HG02763 (cell line): ENCODE measurements around the gene CHAC1.

ENCODE experiments used
- ATAC-seq: cut with Tn5 transposase; IDR thresholded peaks from one replicate; pipeline ENCODE4 v1.9.1; 2021; ENCODE audit warnings: mild to moderate bottlenecking, moderate library complexity; ENCODE audit not compliant: unreplicated experiment

CHAC1 gene

DNA sequence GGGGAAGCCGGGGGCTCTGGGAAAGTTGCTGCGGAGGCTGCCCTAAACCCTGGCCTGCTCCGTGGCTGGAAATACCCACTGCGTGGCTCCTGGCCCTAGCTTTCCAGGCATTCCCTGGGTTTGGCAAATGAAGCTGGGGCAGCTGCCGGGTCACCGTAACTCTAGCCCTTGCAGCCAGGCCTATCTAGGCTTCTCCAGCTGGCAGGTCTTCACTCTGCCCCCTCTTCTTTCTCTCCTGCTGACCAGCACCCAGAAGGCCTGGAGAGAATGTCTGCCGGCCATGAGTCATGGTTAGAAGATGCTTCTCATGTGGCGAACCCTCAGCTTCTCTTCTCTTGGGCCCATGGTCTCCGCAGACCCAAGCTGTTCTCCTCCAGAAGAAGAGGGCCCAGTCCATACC, 29.7 kb upstream of the CHAC1 start:
- ATAC-seq, result no peak

DNA sequence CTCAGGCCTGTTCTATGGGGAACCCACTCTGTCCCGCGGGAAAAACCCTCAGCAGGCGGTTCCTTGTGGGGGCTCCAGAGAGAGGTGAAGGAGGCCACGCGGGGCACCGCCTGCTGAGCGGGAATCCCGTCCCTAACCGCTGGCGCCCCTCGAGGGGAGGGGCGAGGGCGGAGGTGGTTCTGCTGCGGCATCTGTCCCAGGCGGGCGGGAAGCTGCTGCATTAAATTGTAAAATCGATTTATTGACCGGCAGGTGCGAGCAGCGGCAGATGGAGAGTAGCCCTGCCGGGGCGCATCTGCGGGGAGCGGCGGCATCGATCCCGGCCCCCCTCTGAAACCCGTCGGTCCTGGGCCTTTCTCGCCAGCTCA, 27.8 kb upstream of the CHAC1 start:
- ATAC-seq, result no peak

DNA sequence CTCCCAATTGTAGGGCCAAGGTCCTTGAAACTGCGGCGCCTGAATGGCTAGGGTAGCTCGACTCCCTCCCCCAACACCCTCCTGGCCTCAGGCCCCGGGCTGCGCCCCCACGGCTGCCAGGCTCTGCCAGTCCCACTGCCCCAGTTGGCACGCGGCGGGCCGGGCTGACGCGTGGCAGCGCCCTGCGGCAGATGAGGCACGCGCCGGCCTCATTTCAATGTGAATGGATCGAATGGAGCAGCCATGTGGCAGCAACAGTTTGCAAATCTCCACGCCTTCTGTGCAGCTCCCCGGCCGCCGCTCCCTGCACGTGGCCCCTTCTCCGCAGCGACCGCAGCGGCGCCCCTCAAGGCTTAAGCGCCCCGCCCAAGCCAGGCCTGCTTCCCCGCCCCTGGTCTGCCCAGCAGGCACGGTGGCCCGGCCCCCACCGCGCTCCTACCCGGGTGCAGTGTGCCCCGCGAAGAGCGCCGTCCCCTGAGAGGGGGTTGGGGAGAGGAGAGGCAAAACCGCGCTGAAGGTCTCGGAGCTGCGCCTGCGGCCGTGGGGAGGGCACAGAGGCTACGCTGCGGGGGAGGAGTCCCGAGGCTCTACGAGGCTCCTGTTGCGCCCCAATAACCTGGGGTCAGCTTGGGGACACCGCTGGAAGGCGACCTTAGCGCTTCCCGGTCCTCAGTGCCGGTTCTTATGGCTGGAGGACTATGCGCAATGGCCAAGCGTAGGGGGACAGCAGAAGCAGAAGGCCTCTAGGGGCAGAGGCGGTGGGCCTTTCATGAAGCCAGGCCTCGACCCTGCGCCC, 27.2 kb upstream of the CHAC1 start:
- no peak for ATAC-seq

DNA sequence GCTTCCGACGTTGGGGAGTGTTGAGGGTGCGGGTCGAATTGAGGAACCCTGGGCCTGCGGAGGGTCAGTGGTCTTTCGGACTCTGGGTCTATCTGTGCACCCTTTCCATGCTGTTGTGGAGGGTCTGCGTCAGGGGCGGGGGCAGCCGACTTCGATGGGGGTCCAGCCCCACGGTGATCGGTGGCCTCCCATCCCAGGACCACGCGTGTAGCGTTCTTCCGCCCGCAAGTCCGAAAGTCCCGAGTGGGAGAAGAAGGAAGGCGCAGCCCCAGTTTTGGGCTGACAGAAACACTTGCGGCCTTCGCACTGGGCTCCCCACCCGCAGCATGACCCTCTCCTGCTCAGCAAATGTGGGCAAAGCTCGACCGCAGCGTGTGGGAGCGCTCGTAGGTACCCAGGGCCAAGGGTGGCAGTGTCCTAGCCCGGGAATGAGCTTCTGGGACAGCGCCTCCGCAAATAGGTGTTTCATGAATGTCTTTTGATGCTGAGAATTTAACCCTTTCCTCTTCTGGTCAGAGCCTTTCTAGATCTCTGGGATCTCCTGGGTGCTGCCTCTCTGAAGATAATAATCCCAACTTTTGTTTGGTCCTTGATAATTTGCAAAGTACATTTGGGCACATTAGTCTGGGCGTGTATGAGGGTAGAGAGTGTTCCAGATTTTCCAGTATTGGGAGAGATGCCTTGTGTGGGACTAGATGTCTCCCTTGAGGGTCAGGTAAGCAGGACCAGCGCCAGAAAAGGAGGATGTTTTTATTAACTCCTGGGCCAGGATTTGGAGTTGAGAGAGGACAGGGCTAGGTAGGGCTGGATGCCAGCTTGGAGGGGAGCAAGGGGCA, 26.4 kb upstream of the CHAC1 start:
- ATAC-seq, result no peak

DNA sequence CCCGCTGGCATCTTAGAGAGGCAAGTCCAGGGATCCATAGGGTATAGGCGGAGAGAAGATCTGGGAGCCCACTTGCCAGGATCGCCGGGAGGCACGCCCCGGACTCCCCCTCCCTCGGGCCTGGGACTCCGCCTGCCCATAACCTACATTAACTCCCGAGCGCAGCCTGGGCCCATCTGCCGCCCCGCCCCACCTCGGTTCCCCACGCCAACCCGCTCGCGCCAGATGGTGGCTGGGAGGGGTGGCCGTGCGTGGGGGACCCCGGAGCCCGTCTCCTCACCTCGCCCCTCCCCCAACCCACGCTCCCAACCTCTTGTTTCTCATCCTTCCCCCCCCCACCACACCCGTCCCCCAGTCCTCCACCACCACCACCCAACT, 25.8 kb upstream of the CHAC1 start:
- no peak for ATAC-seq

DNA sequence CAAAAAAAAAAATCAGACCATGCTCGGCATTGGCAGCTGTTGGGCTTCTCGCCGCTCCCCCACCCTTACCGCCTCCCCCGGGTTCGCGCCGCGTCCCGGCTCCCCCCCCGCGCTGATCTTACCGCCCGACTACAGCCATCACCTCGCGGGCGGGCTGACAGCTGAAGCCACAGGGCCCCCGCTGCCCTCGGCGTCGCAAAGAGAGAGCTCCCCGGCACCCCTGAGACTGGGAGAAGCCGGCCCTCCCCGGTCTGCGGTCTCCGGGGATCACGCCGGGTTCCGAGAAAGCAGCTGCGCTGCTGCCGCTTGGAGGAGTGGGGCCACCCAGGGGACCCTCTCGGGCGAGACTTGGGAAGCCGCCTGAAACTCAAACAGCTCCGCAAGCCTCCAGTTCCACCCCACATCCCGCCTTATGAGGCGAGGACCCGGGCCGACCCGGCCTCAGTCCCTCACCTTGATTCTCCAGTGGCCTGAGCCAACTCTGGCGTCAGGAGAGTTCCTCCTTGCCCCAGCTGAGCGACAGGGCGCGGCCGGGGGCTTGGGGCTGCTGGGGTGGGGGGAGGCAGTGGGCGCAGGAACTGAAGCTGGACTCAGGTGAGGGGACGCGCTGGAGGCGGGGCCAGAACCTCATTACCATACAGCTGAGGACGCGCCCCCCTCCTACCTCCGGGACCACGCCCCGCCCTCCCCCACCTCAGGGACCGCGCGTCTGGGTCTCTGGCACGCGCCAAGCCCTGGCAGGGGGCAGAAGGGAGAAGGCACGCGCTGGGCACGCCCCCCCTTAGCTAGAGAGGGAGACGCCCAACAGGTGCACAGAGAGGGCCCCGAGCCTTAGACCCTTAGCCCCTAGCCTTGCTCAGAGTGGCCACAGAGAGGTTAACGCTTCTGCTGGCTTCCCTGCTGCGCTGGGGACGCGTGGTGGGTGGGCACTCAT, 25.1 kb upstream of the CHAC1 start:
- no peak for ATAC-seq

- no peak for ATAC-seq
Measured at GRCh38 chr15:40928821-40929659, 24.2 kb upstream of the CHAC1 start, which contains the start of gene DLL4. Gene DLL4, plus strand, starts transcription at chr15:40929340. Its CDS starts 329 bp downstream, at chr15:40929669.

DNA sequence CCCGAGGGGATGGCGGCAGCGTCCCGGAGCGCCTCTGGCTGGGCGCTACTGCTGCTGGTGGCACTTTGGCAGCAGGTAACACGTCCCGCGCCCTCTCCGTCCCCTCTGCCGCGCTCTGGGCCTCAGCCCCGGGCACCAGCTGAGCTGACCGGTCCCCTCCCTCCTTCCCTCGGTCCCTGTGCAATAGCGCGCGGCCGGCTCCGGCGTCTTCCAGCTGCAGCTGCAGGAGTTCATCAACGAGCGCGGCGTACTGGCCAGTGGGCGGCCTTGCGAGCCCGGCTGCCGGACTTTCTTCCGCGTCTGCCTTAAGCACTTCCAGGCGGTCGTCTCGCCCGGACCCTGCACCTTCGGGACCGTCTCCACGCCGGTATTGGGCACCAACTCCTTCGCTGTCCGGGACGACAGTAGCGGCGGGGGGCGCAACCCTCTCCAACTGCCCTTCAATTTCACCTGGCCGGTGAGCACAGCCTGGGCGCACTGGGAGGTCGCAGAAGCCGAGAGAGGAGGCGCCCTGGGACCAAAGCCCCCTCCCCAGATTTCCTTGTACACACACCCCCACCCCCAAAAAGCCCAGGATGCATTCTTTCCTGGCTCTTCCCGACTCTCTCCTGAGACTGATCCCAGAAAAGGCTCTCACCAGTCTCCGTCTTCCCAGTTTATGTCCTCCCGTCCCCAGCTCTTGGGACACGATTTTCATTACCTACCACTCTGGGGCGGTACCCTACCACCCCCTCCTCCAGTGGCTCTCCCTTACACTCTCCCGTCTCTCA, 23.4 kb upstream of the CHAC1 start:
- ATAC-seq, result no peak

- no peak for ATAC-seq
Measured at GRCh38 chr15:40930430-40931299, 22.6 kb upstream of the CHAC1 start.

DNA sequence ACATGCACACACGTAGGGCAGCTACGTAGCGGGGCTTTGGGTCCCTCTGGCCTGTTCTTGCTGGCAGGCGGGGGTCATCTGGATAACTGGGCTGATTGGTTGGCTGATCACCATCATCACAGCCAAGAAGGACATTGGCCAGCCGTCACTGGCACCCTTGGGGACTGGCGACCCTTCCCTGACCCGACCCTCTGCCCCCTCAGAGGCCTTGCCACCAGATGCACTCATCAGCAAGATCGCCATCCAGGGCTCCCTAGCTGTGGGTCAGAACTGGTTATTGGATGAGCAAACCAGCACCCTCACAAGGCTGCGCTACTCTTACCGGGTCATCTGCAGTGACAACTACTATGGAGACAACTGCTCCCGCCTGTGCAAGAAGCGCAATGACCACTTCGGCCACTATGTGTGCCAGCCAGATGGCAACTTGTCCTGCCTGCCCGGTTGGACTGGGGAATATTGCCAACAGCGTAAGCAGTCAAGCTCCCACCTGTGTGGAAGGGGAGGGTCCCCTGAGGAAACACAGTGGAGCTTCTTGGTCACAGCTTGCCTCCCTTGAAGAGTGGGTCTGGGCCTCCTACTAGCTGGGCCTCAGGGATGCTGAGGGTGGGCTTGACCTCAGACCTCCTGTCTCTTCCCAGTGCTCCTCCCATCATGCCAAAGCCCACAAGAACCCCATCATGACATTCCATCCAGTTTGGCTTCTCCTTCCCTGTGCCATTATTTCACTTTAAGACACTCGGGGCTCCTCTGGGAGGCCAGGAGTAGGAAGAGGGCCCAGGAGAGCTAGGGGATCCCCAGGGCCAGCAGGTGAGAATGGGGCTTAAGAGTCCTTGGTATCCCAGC, 21.8 kb upstream of the CHAC1 start:
- ATAC-seq, result no peak

DNA sequence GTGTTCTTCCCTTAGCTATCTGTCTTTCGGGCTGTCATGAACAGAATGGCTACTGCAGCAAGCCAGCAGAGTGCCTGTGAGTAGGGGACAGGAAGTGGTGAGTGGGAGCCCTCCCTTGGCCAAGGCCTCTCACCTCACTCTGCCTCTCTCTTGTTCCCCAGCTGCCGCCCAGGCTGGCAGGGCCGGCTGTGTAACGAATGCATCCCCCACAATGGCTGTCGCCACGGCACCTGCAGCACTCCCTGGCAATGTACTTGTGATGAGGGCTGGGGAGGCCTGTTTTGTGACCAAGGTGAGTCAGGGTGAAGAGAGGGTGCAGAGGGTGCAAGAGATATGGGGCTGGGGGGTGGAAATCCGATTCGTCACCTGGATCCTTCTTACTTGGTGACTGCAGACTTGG, 21.1 kb upstream of the CHAC1 start:
- no peak for ATAC-seq

GRCh38 chr15:40932649-40933516, 20.4 kb upstream of the CHAC1 start:
- ATAC-seq, result no peak

DNA sequence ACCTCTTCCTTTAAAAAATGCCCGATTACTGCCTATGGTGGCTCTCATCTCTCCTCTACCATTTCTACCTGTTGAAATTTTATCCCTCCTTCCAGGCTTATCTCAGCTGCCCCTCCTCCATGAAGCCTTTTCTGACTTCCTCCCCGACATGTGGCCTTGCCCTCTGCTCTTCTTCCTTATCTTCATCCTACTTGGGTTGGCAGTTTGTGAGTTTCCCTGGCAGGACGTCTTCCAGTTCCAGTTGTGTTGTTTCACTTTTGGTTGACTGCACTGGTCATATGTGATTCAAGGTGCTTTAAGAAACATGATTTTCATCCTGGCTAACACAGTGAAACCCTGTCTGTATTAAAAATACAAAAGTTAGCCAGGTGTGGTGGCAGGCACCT, 19.8 kb upstream of the CHAC1 start:
- no peak for ATAC-seq

DNA sequence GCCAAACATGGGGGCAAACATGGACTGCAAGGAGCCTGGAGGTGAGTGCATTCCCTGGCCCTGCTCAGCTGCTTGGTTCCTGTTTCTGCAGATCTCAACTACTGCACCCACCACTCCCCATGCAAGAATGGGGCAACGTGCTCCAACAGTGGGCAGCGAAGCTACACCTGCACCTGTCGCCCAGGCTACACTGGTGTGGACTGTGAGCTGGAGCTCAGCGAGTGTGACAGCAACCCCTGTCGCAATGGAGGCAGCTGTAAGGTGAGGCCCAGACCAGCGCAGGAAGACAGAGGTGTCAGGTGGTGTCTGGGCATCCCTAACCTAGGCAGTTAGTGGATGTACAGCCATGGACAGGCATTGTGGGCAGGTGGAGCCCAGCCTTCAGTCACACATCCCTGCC, 18.8 kb upstream of the CHAC1 start:
- ATAC-seq, result no peak

GRCh38 chr15:40936234-40936708, 17.0 kb upstream of the CHAC1 start:
- no peak for ATAC-seq
